GM19324 (cell line): ENCODE results near the gene ADGRD2.

Experiments
- ATAC-seq: cut with Tn5 transposase; IDR thresholded peaks from one replicate; pipeline ENCODE4 v1.9.1; 2021; ENCODE audit warnings: mild to moderate bottlenecking, moderate library complexity; ENCODE audit not compliant: unreplicated experiment, low FRiP score

The ADGRD2 gene

DNA sequence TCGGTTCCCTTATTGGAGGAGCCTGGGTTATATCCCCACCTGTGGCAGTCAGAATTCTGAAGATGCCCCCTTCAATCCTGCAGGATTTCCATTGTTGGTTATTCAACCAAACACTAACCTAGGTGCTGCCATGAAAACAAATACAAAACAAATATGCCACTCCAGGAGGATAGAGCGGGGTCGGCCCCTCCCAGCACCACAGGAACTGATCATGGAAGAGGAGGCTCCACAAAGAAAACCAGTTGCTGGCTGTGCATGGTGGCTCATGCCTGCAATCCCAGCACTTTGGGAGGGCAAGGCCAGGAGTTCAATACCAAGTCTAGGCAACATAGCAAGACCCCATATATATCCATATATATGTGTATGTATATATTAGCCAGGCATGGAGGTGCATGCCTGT, 13.2 kb upstream of the ADGRD2 start:
- no peak for ATAC-seq

DNA sequence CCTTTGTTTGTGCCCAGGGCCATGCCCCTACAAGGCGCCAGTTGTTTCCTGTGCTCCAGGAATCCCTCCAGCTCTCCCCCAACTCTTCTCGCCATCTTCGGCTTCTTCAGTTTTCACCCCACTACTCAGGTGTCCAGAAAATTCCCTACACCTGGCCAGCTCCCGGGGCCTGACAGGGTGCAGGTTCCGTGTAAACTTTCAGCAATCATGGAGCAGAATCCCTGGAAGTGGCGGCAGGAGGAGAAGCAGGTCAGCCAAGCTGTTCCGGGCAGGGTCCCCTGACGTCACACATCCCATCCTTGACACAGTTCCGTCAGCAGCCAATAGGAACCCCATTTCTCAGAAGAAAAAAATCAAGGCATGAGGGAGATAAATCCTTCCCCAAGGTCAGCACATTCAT, 12.2 kb upstream of the ADGRD2 start:
- no peak for ATAC-seq

DNA sequence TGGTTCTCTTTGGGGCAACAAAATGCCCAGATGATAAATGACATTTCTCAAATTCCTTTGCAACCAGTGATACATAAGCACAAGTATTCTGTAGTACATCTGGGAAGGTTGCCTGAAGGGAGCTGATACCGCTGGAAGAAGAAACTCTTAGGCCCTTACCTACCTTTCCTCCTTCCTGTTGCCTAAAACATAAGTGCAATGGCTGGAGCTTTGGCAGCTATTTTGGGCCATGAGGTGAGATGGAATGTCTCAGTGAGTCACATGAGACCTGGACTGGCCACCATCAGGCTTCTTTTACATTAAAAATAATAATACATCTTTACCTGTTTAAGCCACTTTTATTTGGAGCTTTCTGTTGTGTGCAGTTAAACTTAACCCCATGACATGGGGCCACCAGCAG, 11.2 kb upstream of the ADGRD2 start:
- no peak for ATAC-seq

DNA sequence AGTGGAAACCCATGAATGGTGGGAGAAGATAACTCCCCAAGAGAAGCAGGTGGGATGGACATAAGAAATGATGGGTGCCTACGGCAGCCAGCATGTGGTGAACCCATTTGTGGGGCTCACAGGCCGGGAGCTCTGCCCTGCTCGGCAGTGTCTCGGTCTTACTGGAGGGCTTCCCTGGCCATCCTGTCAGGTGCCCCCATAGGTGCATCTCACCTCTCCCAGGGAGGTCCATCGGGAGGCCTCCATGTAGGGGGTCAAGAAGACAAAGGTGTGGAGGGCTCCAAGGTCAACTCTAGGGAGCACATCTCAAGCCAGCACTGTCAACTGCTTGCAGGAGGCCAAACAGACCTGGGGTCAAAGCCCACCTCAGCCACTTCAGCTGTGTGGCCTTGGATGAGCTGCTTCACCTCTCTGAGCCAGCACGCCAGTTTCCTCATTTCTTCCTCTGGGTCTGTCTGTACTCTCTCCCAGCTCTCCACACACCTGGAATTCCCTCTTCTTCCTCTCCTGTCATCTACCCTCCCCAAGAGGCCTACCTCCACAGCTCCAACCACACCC, 10.5 kb upstream of the ADGRD2 start:
- ATAC-seq = no peak

DNA sequence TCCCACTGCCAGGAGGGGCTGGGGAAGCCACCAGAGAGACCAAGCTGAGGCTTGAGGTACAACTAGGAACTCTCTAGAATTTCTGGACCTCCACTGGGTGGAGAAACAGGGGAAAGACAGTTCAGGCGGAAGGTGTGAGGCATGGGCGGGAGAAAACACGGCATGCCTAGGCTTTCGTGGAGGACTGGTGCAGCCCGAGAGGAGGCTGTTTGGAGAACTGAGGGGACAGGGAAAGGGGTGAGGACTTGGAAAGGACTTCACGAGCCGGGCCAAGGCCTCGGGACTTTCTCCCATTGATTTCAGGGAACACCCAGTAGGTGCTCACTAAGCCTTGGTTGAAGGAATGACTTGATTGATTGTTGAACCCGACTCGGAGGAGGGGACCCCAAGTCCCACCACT, 9.5 kb upstream of the ADGRD2 start:
- ATAC-seq = no peak

DNA sequence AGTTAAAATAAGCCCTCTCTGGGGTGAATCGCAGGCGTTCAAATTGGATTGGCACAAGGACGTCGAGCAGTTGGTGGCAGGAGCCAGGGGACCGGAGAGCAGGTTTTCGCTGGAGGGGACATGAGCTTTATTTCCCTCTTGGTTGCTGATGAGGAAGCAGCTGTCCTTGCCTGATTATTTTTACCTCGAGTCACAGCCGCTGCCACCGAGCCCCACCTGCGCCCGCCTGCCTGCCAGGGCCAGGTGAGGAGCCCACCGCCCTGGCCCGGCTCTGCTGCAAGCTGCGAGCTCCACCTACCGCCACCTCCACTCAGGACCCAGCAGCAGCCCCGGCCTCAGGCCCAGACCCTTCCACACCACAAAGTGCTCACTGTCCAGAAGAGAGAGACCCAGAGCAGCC, 9.0 kb upstream of the ADGRD2 start:
- no peak for ATAC-seq

DNA sequence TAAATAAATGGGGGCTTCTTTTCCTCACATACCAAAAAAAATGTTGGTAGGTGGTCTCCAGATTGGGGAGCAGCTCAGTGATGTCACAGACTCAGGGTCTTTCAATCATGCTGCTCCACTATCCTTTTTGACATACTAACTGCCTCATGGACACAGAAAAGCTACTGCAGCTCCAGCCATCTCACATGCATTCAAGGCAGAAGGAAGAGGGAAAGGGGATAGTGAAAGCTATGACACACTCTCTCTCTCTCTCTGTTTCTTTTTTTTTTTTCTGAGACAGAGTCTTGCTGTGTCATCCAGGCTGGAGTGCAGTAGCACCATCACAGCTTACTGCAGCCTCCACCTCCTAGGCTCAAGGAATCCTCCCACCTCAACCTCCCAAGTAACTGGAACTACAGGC, 7.9 kb upstream of the ADGRD2 start:
- ATAC-seq = no peak

DNA sequence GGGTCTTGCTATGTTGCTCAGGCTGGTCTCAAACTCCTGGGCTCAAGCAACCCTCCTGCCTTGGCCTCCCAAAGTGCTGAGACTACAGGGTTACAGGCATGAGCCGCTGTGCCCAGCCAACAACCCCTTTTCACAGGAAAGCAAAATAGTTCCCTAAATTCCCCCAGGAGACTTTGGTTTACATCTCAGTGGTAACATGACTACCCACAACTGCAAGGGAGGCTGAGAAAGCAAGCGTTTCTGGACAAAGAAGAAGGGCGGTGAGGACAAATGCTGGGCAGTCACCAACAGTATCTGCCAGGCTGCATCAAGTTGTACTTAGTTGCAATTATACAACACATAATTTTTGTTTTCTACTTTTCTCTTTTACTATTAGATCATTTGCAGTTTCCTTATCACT, 7.4 kb upstream of the ADGRD2 start:
- ATAC-seq = no peak

DNA sequence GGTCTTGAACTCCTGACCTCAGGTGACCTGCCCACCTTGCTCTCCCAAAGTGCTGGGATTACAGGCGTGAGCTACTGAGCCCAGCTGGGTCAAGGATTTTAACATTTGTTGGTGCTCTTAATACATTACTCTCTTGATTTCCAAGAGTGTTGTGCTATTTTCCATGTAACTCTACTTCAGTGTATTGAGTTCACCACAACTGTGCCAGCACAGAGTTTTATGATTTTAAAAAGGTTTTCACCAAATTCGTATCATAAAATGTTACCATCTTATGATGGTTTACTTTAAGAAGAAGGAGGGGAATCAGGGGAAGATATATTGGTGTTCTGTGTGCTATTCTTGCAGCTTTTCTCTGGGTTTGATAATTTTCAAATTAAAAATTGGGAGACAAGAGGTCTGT, 6.6 kb upstream of the ADGRD2 start:
- no peak for ATAC-seq

DNA sequence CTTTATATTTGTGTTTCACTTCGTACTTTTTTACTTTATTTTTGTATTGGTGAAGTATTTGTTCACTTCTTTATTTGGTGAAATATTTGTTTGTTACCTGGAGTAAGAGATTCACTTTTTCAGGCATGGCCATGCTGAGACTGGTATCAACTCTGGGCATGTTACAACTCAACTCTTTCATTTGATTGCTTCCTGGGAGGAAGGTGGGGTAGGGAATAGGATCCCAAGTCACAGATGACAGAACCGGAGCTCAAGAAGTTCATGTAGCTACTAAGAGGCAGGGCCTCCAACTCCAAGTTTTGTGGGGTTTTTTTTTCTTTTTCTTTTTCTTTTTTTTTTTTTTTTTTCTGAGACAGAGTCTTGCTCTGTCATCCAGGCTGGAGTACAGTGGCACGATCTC, 6.1 kb upstream of the ADGRD2 start:
- no peak for ATAC-seq

DNA sequence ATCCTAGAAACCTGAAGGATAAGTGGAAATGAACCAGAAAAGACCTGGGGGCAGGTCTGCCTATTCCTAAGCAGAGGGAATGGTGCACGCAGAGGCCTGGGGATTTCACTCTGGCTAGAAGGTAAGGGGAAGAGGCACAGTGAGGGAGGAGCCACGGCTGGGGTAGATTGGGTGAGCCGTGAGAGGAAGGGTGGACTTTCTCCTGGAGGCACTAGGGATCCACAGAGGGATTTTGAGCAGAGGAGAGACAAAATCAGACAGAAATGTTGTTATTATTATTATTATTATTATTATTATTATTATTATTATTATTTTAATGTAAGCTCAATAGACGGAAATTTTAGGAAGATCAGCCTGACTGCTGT, 3.0 kb upstream of the ADGRD2 start:
- ATAC-seq = no peak

DNA sequence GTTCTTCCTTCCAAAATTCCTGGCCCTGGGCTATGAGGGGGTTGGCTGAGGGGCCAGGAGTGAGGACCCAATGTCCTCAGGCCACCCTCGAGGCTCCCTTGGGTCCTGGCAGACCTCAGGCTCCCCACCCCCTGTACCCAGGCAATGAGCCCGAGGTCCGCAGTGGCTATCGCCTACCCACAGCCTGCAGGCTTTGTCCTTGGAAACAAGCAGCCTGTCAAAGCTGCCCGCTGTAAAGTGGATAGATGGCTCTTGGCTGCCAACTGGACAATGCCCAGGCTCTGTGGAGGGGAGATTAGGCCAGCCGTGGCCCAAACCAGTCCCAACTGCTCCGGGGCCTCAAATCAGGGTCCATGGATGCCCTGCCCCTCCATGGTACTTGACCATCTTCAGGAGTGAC, 2.2 kb upstream of the ADGRD2 start:
- no peak for ATAC-seq

DNA sequence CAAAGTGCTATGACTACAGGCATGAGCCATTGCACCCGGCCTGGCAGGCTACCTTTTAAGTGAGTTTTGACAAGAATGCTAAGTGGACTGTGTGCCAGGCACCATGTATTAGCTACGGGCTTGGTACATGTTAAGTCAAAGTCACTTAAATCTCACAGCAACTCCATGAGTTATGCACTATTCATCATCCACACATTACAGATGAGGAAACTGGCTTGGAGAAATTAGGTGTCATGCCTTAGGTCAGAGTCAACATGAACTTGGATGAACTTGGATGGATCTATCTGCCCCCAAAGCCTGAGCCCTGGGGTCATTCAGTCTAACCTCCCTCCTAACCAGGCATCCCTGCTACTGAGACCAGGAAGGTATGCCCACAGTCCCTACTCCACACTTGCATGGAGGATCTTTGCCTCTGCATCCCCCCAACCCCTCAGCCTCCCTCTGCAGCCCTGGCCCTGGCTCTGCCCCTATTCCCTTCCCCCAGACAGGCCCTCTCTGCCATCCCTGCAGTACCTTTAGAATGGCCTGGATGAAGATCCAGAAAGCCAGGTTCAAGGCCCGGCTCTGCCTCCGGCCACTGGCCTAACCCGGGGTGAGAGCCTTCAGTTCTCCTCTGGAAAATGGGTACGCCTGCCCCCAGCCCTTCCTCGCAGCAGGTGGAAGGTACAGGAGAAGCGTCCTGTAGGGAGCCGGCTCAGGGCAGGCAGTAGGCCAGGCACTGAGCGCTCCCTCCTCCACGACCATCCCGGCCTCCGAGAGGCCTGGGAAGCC, 685 bp upstream of the ADGRD2 start:
- no peak for ATAC-seq

DNA sequence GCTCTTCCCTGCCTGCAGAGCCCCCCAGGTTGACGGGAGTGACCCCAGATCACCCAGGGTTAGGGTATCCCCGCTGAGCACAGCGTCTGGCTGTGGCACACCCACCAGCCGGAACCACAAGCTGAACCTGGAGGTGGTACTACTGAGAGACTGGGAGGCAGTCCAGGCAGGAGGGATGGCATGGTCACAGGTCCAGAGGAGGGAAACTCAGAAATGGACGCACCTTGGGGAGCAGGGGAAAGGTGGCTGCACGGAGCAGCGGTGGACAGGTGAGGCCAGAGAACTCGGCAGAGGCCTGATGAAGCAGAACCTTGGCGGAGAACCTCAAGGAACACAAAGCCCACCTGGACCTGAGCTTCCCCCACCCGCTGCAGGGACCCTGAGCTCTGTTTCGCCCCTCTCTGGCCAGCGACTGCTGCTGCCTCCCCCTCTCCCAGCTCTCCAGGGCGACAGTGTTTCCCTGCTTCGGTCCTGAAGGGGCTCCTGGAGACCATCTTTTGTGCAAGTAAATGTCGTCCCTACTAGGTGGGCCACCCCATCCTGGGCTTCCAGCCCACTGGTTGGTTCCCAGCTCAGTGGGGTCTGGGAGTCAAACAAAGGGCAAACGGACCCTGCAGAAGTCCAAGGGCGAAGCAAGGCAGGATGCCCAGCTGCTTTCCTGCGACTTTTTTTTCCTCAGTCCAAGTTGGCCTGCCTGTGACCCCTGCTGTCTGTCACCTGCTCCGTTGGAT, 845 bp downstream of the ADGRD2 start:
- ATAC-seq = no peak

DNA sequence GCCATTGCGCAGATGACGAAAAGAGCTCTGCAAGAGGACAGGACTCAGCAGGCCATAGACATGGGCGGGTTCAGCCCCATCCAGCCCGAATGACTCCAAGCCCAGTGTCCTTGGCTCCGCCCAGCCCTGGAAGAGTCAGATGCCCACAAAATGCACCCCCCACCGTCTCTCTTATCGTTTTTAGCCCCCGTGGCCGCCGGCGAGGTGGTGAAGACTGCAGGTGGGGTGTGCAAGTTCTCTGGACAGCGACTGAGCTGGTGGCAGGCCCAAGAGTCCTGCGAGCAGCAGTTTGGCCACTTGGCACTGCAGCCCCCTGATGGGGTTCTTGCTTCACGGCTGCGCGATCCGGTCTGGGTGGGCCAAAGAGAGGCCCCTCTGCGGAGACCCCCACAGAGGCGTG, 2.1 kb downstream of the ADGRD2 start:
- ATAC-seq = no peak

DNA sequence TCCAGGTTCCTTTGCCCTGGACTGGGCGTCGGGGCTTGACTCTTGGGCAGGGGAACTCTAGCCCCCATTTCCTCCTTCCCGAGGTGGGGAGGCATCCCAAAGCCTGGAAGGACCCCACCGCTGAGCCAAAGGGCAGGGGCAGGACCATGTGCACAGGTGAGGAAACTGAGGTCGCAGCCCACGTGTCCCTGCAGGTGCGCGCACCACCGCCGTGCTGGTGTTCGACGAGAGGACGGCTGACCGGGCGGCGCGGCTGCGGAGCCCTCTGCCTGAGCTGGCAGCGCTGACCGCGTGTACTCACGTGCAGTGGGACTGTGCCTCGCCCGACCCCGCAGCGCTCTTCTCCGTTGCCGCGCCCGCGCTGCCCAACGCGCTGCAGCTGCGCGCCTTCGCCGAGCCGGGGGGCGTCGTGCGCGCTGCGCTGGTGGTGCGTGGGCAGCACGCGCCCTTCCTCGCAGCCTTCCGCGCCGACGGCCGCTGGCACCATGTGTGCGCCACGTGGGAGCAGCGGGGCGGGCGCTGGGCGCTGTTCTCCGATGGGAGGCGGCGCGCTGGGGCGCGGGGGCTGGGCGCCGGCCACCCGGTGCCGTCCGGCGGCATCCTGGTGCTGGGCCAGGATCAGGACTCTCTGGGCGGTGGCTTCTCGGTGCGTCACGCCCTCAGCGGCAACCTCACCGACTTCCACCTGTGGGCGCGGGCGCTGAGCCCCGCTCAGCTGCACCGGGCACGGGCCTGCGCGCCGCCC, 2.8 kb downstream of the ADGRD2 start:
- ATAC-seq = no peak

DNA sequence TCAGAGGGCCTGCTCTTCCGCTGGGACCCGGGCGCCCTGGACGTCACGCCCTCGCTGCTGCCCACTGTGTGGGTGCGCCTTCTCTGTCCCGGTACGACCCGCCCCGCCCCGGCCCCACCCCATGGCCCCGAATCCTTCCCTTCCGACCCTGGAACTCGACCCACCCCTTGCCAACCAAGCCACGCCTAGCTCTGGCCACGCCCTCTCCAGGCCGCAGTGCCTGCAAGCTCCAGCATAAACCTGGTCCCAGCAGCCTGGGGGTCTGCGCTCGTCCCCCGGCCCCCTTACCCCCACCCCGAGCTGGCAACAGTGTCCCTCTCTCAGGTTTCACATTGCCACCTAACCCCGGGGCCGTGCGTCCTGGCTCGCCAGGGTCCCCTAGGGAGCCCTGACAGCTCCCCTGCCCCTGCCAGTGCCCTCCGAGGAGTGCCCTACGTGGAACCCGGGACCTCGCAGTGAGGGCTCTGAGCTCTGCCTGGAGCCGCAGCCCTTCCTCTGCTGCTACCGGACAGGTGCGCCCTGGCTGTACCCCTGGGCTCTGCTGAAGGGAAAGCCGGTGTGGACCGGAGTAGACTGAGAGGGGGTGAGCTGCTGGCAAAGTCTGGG, 3.4 kb downstream of the ADGRD2 start:
- no peak for ATAC-seq

DNA sequence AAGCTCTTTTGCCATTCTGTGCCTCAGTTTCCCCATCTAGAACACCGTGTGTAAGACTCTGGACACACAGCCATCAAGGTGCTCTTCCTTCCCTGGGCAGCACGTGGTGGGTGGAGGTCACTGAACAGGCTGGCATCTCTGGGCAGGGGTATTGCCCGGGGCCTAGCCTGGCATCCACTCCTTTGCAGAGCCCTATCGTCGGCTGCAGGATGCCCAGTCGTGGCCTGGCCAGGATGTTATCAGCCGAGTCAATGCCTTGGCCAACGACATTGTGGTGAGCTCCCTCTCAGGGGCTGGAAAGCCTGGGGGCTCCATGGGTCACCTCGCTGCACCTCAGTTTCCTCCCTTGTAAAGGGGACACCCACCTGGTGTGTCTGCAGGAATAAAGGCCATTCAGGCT, 4.0 kb downstream of the ADGRD2 start:
- ATAC-seq = no peak

DNA sequence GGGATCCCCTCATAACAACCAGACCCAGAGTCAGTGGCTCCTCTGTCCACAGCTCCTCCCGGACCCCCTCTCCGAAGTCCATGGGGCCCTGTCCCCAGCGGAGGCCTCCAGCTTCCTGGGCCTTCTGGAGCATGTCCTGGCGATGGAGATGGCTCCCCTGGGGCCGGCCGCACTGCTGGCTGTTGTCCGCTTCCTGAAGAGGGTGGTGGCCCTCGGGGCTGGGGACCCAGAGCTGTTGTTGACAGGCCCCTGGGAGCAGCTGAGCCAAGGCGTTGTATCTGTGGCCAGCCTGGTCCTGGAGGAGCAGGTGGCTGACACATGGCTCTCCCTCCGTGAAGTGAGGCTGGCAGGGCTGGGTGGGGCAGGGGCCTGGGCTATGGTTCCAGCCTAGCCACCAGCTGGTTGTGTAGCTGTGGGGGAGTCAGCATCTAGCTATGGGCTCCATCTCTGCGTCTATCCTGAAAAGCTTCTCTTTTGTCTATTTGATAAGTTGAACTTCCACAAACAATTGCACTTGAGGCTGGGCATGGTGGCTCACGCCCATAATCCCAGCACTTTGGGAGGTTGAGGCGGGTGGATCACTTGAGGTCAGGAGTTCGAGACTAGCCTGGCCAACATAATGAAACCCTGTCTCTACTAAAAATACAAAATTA, 4.7 kb downstream of the ADGRD2 start:
- ATAC-seq = no peak

DNA sequence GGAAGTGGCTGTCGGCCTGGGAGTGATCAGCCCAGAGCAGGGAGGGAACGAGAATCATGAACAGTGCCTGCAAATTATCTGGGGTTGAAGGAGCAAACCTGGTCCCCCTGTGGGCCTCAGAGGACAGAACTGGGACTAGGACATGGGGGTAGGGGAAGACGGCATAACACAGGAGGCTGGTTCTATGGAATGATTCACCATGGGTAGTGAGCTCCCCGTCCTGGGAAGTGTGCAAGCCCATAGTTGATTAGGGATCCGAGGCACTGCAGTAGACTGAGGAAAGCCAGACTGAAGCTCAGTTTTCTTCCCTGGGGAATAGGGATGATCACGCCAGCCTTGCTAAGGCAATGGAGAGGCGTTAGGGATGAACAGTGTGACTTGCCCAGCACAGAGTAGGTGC, 5.6 kb downstream of the ADGRD2 start:
- ATAC-seq = no peak
